AML-193 (cell line): Measurements from ENCODE around the gene PKIG.
"Not testable (repeated sequence)": the region's sequence is repeated elsewhere in the genome, so short reads cannot be mapped to it uniquely, and the experiment has no call there.

Source experiments
- DNase-seq, 2 experiments: peaks; one replicate each; lab custom pipeline; 2025; lab: John Stamatoyannopoulos, UW

Gene PKIG

DNA sequence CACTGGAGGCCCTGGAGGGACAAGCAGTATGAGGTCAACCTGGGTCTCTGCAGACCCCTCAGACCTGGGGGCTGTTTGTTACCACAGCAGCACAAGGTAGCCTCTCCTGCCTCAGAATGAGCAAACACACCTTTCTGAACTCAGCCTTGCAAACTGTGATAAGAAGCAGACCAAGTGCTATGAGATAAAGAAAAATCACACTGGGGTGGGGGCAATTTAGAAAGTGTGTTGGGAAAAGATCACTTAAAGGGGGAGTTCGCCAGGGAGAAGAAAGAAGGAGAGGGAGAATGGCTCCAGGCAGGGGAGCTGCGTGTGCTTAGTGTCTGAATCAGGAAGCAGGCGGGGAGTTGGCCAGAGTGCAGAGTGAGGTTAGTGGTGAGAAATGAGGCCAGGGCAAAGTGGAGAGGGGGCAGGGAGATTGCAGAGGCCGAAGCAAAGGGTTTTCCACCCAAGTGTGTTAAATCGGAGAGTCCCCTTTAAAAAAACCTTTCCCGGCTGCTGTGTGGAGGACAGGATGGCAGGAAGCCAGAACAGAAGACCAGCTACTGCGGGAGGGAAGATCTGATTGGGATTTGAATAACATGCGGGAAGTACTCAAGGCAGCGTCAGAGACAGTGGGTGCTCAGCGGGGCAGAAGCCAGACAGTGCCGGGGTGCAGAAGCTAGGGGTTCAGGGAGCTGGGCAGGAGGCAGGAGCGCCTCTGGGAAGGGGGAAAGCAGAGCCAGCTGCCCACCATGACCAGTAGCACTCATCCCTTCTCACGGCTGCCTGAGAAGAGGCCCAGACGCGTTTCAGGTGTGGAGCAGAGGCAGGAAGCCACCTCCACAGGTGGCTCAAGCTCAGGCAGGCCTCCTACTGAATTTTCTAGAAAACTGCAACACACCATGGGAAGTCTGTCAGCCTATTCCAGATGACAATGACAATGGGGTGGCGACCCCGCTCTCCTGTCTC lies 60.1 kb downstream of the PKIG start:
- DNase-seq, result peak; percentile 59 to 78

DNA sequence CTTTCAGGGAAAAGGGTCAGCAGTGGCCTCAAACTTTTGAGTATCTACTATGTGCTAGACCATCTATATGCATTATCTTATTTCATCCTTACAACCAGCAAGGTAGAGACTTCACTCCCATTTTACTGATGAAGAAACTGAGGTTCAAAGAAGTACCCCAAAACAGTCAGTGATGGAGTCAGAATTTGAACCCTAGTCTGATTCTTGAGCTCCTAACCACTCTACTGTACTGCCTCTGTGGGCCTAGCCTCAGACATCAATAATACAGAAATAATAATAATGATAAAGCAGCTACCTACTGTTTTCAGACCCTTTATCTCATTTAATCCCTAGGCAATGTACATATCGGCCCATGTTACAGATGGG lies 60.8 kb downstream of the PKIG start:
- DNase-seq, result no peak

DNA sequence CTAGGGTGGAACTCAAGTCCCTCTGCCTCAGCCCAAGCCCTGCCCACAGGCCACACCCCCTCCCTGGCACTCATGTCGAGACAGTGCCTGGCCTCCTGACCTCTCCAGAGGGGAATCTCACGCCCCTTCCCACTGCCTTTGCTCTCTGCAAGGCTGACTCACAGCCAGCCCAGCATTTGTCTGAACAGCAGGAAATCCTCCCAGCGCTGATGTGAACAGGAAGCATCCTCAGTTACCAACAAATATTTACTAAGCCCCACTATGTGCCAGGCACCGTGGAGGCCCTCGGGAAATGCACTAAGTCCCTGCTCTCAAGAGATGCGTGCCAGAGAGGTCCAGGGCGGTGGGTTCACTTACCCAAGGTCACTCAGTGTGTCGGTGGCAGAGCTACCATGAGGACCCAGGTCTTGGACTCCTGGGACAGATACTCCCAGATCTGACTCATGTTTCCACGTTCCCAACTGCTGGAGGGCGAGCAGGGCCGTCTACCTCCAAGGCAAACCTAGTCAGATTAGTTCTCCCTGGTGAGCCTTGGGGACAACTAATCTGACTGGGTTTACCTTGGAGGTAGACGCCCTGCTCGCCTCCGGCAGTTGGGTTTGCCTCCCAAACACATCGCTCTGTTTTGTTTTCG lies 61.3 kb downstream of the PKIG start:
- no peak for DNase-seq

DNA sequence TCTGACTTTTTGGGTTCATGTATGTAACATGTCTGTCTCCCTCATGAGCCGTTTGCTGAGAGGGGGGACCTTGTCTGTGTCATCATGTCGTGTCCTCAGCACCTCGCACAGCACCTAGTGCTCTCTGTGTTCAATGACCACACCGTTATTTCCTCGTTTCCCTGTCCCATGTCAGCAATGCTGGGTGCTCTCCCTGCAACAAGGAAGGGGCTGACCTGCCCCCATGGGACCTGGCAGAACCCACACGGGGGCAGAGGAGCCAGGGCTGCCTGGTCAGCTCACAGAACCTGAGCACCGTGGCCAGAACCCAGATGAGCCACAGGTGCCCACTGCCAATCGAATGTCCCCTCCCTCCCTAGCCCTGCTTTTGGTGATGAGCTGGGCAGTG lies 61.8 kb downstream of the PKIG start:
- no peak for DNase-seq

DNA sequence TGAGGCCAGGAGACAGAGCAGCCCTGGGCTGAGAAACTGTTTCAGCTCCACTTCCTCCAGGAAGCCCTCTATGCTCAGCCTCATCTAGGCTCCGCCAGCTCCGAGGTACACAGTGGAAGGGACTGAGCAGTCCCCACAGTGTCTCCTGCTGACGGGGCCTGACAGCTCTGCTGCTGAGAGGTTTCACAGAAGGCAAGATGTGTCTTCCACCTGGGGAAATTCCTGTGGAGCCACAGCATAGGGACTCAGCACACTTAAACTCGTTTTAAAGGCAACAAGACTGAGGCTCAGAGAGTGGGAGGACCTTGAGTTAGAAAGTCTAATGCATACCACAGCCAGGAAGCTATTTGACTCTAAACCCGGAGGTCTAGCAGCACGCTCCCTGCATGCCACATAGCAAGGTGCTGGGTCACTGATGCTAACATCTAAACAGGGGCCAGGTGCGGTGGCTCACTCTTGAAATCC lies 62.3 kb downstream of the PKIG start:
- DNase-seq, result no peak

DNA sequence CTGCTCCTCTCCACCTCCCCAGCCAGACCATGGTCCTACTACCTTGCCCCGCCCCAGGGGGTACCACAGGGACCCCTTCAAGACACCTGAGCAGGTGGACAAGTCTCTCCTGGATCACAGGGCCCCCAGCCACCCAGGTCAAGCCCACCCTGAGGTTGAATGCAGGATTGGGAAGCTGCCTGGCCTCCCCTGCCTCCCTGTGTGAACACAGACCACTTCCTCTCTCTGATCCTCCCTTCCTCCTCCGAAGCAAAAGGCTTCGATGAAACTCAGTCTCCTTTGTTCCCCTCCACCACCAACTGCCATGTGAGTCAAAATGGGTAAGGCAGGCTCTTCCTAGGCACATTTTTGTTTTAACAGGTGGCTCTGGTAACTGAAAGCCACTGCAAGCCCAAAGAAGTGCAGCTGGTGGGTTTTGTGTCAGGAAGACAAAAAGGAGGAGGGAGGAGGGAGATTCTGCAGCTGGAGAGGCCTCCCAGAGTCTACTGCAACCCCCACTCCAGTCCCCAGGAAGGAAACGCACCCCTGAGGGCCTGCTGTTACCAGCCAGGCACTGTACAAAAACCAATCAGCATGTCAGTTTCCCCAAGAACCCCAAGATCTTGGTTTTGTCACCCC lies 63.8 kb downstream of the PKIG start:
- peak; percentile 82 to 91 for DNase-seq

DNA sequence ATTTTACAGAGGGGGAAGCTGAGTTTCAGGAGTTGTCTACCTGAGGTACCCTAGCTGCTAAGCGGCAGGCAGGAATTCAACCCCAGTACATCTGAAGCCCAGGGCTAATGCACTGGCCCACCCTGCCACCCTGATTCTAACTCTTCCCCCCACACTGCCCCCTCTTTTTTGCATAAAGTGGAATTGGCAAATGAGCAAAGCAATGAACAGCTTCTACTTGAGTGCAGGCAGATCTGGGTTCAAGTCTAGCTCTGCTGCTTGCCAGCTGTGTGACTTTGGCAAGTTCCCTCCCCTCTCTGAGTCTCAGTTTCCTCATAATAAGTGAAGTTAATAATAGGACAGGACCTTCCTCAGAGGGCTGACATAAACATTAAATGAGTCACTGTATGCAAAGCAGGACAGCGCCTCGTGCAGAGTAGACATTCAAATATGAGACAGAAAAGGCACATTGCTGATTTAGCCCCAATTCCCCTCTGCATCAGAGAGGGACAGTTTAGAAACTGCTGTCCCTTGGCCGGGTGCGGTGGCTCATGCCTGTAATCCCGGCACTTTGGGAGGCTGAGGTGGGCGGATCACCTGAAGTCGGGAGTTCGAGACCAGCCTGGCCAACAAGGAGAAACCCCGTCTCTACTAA lies 64.4 kb downstream of the PKIG start:
- DNase-seq, result peak; percentile 14 to 29

DNA sequence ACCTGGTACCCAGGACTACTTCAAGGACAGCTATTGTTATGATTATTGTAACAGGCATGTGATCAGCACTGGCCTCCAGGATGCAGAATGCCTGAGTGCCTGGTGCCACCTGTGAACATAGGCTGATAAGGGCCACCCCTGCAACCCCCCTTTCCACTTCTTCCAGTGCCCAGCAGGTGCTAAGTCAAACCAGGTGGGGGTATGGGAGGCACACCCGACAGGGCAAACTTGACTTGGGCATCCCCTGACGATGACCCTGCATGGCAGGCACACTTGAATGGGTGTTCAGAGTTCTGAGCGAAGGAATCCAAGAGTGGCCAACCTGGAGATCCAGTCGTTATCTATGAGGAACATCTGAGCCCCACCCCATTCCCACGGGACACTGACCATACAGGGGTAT lies 65.7 kb downstream of the PKIG start:
- no peak for DNase-seq

DNA sequence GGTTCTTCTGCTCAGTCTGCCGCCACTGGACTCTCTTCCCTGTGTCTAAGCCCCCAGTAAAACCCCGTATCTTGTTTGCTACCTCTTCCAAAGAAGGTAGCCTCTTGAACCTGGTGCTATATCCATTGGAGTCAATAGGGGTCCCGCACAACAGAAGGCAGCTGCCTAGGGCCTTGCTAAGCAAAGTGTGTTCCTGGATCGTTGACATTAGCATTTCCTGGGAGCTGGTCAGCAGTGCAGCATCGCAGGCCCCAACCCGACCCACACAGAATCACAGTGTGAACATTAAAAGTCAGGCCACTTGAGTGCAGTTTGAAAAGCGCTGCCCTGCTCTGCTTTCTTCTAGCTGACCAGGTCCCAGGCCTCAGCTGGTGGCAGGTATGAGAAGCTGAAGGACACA lies 66.2 kb downstream of the PKIG start:
- DNase-seq, result no peak

DNA sequence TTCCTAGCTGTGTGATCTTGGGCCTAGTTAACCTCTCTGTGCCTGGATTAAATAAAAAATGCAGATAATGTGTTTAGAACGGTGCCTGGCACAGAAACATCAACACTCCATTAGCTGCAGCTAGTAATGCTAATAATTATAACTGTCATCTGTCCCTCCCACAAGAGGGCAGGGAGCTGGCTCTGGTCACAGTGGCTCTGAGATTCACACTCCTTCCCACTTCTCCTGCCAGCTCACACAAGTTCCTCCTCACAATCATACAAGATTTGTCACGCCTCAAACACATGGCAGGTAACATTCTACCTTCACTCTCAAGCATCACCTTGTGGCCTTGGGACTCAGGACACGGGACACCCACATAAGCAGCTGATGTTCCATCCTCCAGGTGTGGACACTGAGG lies 66.7 kb downstream of the PKIG start:
- DNase-seq, result peak; percentile 42 to 49

DNA sequence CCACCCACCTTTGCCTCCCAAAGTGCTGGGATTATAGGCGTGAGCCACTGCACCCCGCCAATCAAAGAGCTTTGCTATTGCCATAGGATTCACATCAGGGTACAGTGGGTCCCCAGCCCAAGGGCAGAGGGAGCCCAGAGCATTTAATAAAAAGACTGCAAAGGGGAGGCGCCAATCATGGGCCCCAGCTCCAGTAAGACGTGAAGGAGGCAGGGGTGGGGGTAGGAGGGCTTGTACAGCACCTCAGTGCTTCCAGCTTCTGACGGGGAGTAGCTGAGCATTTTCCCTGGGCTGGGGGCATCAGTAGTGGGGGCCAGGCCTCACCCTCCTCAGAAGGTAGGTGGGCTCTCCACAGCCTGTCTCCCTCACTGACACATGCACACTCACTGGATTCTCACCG lies 67.6 kb downstream of the PKIG start:
- no peak for DNase-seq

DNA sequence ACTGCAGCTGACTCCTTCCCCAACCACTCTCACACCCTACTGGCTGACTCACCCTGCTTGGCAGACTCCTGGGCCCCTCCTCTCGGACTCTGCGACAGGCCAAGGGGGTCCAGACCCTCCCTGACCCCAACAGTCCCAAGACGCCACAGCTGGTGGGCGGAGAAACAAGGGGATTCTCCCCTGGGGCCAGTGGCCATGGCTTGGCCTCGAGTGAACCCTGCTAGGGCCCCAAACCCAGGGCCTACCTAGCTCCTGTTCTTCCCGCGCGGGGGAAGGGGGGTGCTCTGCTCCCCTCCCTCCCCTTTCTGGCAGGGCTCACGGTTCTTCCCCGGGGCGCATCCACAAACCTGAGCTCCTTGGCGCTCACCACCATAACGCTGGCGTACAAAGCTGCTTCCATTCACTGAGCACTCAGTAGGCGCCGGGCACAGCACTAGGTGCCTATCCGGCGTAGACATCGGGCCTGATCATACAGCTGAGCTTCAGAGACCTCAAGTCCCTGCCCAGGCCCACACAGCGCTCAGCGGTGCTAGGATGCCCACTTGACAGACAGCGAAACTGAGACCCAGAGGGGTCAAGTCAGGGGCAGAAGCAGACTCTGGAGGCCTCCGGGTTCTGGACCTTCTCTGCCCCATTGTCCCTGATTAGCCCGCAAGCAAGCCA lies 68.5 kb downstream of the PKIG start:
- DNase-seq, result no peak

DNA sequence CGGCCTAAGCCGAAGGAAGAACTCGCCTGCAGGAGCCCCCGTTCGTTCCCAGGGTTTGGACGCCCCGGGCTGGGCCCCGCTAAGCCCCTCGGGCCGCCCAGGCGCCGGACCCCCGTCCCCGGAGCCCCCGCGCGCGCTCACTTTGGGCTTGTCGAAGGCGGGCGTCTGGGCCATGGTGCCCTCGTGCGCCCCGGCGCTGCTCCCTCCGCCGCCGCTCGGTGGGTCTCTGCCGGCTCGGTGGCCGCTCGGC lies 69.0 kb downstream of the PKIG start:
- DNase-seq, result no peak

DNA sequence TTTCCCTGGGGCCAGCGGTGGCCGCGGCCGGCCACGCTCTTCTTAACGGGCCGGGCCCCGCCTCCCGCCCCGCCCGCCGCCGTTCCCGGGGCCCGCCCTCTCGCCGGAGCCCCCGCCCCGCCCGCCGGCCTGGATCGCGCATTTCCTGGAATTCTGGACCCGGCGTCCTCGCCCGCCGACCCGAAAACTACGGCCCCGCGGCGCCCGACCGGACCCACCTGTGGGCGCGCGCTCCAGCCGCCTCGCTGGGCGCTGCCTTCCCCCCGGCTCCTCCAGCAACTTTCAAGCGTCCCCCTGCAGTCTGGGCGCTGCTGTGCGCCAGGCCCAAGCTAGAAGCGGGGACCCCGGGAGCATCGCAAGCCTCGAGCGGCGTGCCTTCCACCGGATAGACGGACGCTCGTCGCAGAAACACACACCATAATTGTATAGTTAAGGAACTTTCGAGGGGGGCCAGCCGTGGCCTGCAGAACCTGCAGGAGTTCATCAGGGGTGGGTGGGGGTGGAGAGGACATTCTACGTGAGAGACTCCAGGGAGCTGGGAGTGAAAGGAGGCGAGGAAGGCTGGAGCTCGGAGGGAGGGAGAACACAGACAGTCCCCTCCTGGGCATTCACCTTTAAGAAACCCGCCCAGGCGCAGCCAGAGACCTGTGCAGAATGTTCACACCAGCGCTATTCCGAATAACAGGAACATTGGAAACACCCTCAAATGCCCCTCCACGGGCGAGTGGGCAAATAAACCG lies 69.5 kb downstream of the PKIG start, which contains the start of gene ADA:
Gene ADA, minus strand, starts transcription at position 16 of the 740 bp plus-strand sequence. CDS start 92 bp downstream, outside the sequence.
- DNase-seq, result peak in 1 of 2 experiments; percentile 25

DNA sequence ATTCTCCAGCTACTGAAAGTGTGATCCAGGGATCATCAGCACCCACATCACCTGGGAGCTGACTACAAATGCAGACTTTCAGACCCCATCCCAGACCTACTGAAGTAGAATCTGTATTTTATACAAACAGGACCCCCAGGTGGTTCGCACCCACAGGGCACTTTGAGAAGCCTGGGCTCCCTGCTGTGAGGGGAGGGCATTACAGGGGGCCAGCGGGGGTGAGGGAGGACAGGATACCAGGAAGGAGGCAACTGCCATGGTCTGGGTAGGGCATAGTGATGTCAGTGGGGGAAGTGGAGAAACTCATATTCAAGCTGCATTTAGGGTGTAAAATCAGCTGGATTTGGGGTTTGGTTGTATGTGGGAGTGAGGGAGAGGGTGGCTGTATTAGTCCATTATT lies 71.2 kb downstream of the PKIG start:
- DNase-seq, result no peak

DNA sequence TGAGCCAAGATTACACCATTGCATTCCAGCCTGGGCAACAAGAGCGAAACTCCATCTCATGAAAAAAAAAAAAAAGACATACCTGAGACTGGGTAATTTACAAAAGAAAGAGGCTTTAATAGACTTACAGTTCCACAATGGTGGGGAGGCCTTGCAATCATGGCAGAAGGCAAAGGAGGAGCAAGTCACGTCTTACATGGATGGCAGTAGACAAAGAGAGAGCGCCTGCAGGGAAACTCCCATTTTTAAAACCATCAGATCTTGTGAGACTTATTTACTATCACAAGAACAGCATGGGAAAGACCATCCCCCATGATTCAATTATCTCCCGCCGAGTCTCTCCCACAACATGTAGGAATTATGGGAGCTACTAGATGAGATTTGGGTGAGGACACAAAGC lies 71.8 kb downstream of the PKIG start:
- DNase-seq, result not testable (repeated sequence)

DNA sequence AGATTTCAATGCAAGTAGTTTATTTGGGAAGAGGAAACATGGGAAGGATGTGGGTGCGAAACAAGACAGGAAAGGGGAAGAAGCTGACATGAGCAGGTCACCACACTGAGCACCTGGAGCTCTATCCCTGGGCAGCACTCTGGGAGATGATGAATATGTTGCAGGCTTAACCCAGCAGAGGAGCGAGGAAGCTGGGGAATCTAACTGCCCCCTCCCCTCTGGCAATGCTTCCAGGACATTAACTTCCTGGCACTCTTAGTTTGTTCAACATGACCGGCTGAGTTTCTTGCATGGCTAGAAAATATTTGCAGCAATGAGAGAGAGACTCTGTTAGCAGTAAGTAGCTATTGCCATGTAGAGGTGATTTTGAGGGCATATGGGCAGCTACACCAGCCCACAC lies 74.1 kb downstream of the PKIG start:
- DNase-seq, result no peak

DNA sequence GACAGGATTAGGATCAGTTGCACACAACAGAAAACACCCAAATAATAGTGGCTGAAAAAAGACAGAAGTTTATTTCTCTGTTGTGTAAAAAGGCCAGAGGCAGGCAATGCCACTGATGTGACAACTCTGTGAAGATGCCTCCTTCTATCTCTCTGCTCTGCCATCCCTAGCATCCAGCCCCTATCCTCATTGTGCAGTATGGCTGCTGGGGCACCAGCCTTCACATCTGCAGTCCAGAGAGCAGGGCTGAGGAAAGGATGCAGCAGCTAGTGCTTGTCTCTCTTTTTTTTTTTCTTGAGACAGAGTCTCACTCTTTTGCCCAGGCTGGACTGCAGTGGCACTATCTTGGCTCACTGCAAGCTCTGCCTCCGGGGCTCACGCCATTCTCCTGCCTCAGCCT lies 75.5 kb downstream of the PKIG start:
- DNase-seq, result no peak

DNA sequence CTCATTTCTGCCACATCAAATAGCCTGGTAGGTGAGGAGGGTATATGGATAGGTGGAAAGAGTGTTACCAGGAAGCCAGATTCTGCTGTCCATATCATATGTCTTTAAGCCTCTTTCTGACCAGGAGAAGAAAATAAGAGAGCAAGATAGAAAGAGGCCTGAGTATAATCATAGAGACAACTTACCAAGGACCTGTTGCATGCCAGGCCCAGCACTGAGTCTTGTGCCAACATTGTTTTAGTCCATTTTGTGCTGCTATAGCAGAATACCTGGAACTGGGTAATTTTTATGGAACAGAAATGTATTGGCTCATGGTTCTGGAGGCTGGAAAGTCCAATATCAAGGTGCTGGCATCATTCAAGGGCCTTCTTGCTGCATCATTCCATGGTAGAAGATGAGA lies 76.4 kb downstream of the PKIG start:
- no peak for DNase-seq

DNA sequence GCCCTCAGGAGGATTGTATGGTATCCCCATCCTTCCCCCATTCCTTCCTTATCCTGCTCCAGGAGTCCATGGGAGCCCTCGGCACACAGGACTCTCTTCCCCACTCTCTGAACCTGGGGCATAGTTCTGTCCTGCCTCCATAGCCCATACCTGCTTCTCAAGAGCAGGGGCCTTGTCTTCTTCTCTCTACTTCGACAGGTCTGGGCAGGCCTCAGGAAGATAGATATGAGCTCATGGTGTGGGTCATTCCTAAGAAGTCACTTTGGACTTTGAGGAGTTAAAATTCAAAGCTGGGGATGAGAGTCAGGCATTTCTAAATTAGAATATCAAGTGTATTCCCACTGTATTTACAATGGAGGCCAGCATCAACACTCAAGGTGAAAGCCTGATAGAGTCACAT lies 77.6 kb downstream of the PKIG start:
- no peak for DNase-seq

DNA sequence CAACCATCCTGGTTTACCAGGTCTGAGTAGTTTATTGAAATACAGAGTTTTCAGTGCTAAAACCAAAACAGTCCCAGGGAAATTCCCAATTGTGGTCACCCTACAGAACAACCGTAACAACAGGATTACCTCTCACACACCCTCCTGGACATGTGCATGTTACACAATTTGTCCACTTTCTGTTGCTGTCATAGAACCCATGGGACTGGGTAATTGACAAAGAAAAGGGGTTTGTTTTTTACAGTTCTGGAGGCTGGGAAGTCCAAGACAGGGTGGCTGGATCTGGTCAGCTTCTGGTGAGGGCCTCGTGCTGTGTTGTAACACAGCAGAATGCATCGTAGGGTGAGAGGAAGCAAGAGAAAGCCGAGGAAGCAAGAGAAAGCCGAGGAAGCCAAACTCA lies 78.2 kb downstream of the PKIG start:
- DNase-seq, result no peak
